DND-41 (cell line): ENCODE results near the gene SHISA2.

ENCODE experiments used
- ATAC-seq: fragments of 200-7000 bp; cut with Tn5 transposase; 3 replicates; pipeline ENCODE4 v1.9.1; 2021; ENCODE audit warnings: low read depth; ENCODE audit not compliant: insufficient read depth
- DNase-seq: peaks from one replicate; pipeline ENCODE4 v3.0.0-alpha.2; 2020
- H2AFZ ChIP-seq: 2 replicates; pipeline ENCODE4 v1.6.0; 2012; ENCODE audit warnings: low read depth, low read length
- H3K27ac ChIP-seq: 2 replicates; pipeline ENCODE4 v1.5.1; 2012; ENCODE audit warnings: low read length, inconsistent platforms
- H3K27me3 ChIP-seq: fragments of 200-600 bp; sonication (generic); 2 replicates; pipeline ENCODE4 v1.6.0; 2012; ENCODE audit warnings: low read length, mild to moderate bottlenecking, inconsistent platforms; ENCODE audit not compliant: insufficient read depth, poor library complexity
- H3K36me3 ChIP-seq: 2 replicates; pipeline ENCODE4 v1.5.1; 2012; ENCODE audit warnings: low read length, inconsistent platforms; ENCODE audit not compliant: insufficient read depth
- H3K4me1 ChIP-seq: 2 replicates; pipeline ENCODE4 v1.5.1; 2012; ENCODE audit warnings: mild to moderate bottlenecking, low read length; ENCODE audit not compliant: insufficient read depth
- H3K4me2 ChIP-seq: 2 replicates; pipeline ENCODE4 v1.6.0; 2012; ENCODE audit warnings: mild to moderate bottlenecking, moderate library complexity, low read length, inconsistent platforms; ENCODE audit not compliant: insufficient read depth
- H3K4me3 ChIP-seq, 2 experiments: fragments of 200-600 bp in 1 of 2; shearing (Covaris generic) in 1 of 2; 2 replicates each; pipeline ENCODE4 v1.5.1; 2012 to 2016; ENCODE audit warnings: inconsistent platforms in 2 of 2, low read length in 2 of 2, mild to moderate bottlenecking in 2 of 2, low read depth in 1 of 2, moderate library complexity in 1 of 2
- H3K79me2 ChIP-seq: 2 replicates; pipeline ENCODE4 v1.6.0; 2012; ENCODE audit warnings: low read length, inconsistent platforms; ENCODE audit not compliant: insufficient read depth
- H3K9ac ChIP-seq: 2 replicates; pipeline ENCODE4 v1.6.0; 2012; ENCODE audit warnings: low read depth, mild to moderate bottlenecking, inconsistent platforms, low read length, moderate library complexity
- H3K9me3 ChIP-seq: 2 replicates; pipeline ENCODE4 v1.5.1; 2012; ENCODE audit warnings: low read length, moderate library complexity, mild to moderate bottlenecking, inconsistent platforms; ENCODE audit not compliant: insufficient read depth, severe bottlenecking
- H4K20me1 ChIP-seq: 2 replicates; pipeline ENCODE4 v1.6.0; 2012; ENCODE audit warnings: low read length; ENCODE audit not compliant: insufficient read depth
- CTCF ChIP-seq: IDR thresholded peaks from 2 replicates; pipeline ENCODE4 v1.5.1; 2012; ENCODE audit warnings: borderline replicate concordance, low read length, moderate library complexity, mild to moderate bottlenecking; ENCODE audit not compliant: poor library complexity, severe bottlenecking; ENCODE audit errors: extremely low read depth
- EZH2 ChIP-seq: IDR thresholded peaks from 3 replicates; pipeline ENCODE4 v1.6.1; 2012; ENCODE audit warnings: borderline replicate concordance, low read depth, mild to moderate bottlenecking, moderate library complexity, low read length, inconsistent platforms; ENCODE audit not compliant: severe bottlenecking

The SHISA2 gene

DNA sequence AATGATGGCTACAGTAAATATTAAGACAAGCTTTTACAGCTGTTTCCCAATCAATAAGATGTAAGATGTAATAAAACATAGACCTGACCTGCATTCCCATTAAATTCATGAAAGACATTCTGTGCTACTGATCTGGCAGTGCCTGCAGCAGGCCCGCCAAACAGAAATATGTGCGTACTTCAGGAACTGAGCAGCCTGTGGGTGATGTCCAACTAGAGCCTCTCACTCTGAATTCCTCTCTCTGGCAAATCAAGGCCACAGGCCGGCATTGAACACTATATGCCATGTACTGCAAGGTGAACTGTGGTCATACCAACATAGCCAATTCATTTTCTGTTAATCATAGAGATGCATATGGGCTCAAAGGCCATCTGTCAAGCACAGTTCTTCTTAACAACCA lies 17.8 kb downstream of the SHISA2 start:
- TF ChIP-seq EZH2: no peak
- peaks cover 2% of the 10 kb centered on the region for H3K9me3 ChIP-seq
- DNase-seq: no peak
- H3K4me2 ChIP-seq: no peak overlapping the region
- no peaks in the 10 kb centered on the region for H3K79me2 ChIP-seq
- no peaks in the 10 kb centered on the region for H3K36me3 ChIP-seq
- H4K20me1 ChIP-seq: no peaks in the 10 kb centered on the region
- H3K4me1 ChIP-seq: 0 out of 2 replicates have a peak, but pooled peaks cover 3% of the 10 kb centered on the region
- no peak overlapping the region for H2AFZ ChIP-seq
- no peaks in the 10 kb centered on the region for H3K27me3 ChIP-seq
- H3K9ac ChIP-seq: no peak overlapping the region
- ATAC-seq: no peak
- H3K27ac ChIP-seq: no peak overlapping the region
- H3K4me3 ChIP-seq: no peak overlapping the region

DNA sequence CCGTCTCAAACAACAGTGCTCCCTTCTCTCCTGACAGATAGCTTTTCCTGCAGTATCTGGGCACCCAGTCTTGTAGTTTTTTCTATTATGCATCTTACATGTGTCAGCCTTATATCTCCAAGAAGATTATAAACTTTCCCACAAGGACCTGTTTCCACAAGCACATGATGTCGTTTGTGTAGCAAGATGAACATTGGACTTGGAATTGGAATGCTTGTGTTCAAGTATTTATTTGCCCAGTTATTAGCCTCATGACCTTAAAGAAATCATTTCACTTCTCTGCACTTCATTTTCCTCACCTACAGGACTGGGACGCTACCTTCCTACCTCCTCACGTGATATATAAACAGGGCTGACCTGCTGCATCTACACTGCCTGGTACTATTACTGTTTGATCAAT lies 21.5 kb downstream of the SHISA2 start:
- Histone ChIP-seq H3K27ac (no peak overlapping the region), H3K9me3 (no peaks in the 10 kb centered on the region), H3K4me1 (0 out of 2 replicates have a peak, but pooled peaks cover 3% of the 10 kb centered on the region), H3K27me3 (no peaks in the 10 kb centered on the region), H3K4me3 (no peak overlapping the region), H3K36me3 (no peaks in the 10 kb centered on the region), H2AFZ (no peak overlapping the region), H3K79me2 (no peaks in the 10 kb centered on the region), H3K4me2 (no peak overlapping the region), H3K9ac (no peak overlapping the region), H4K20me1 (no peaks in the 10 kb centered on the region)
- ATAC-seq (no peak), DNase-seq (no peak)
- TF ChIP-seq EZH2 (no peak), CTCF (no peak)

GRCh38 chr13:26029581-26030136 lies 22.2 kb downstream of the SHISA2 start:
- TF ChIP-seq CTCF (no peak), EZH2 (no peak)
- H3K4me1 ChIP-seq: 0 out of 2 replicates have a peak, but pooled peaks cover 3% of the 10 kb centered on the region
- no peak for ATAC-seq

DNA sequence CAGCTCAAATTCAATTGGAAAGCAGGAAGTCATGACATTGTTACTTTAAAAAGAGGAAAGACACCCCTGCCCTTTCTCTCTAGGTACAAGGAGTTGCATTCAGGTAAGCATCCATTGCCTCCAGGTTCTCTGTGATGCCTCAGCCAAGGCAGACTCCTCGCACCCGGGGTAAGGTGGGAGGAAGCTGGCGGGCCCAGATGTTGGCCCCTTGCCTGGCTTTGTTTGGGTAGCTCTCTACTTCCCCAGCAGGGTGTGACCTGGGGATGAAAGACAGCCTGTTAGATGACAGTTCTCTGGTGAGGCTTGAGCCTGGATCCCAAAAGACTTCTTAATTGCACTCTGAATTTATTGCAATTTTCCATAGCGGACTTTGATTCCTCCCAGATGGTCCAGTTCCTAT lies 25.6 kb downstream of the SHISA2 start:
- no peak overlapping the region for H3K9ac ChIP-seq
- DNase-seq: no peak
- H3K4me2 ChIP-seq: no peak overlapping the region
- H3K4me1 ChIP-seq: no peaks in the 10 kb centered on the region
- H3K4me3 ChIP-seq: no peak overlapping the region
- no peaks in the 10 kb centered on the region for H3K27me3 ChIP-seq
- TF ChIP-seq EZH2: no peak
- no peak for TF ChIP-seq CTCF
- no peak for ATAC-seq
- no peaks in the 10 kb centered on the region for H3K79me2 ChIP-seq
- H3K36me3 ChIP-seq: no peaks in the 10 kb centered on the region
- no peaks in the 10 kb centered on the region for H3K9me3 ChIP-seq
- no peak overlapping the region for H2AFZ ChIP-seq
- no peaks in the 10 kb centered on the region for H4K20me1 ChIP-seq
- H3K27ac ChIP-seq: no peak overlapping the region

More at GRCh38 chr13:26029581-26030136, 22.2 kb downstream of the SHISA2 start:
- no peaks in the 10 kb centered on the region for H3K79me2 ChIP-seq
- no peak overlapping the region for H3K4me2 ChIP-seq
- no peak overlapping the region for H3K4me3 ChIP-seq
- no peaks in the 10 kb centered on the region for H3K9me3 ChIP-seq
- no peaks in the 10 kb centered on the region for H4K20me1 ChIP-seq
- DNase-seq: no peak
- no peaks in the 10 kb centered on the region for H3K27me3 ChIP-seq
- H3K36me3 ChIP-seq: no peaks in the 10 kb centered on the region
- H2AFZ ChIP-seq: no peak overlapping the region
- H3K9ac ChIP-seq: no peak overlapping the region
- H3K27ac ChIP-seq: no peak overlapping the region
